ENCODE data around the gene PPP1R2. TPM values are rescaled to one million over a fixed set of nuclear protein-coding genes. Genes with fewer than 3 reads are reported as not detected.

PPP1R2 gene
- total and polyA plus RNA-seq, 10 donors: 30.7 to 168 (median 61.2) TPM

DNA sequence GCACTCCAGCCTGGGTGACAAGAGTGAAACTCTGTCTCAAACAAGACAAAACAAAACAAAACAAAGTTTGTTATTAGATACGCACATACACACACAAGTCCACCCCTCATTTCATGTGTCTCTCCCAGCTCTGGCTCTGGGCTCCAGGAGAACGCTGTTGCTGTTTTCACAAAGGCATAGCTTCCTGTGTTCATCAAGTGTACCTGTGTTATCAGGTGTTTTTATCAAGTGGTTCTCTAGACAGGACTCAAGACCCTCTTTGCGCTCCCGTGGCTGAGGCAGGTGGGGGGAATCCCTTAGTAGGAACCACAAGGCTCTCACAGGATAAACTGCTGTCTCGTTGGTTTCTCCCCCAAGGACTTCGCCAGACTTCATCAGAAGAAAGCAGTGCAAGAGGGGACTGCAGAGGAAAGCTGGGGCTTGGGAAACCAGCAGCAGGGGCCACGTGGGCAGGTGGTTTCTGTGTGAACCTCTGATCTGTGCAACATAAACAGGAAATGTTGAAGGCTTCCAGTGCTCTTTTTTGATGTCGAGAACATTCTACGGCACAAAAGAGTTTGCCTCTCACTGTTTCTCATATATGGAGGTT, 6.9 kb upstream of the PPP1R2 start:
- H3K4me3 ChIP-seq: peak overlapping the region in 2 of 8 donors; percentile 6 to 53
- H3K27ac ChIP-seq: peak overlapping the region; percentile 44 to 91 (median 82)
- DNase-seq: peak; percentile 93
- H3K4me1 ChIP-seq: peaks cover 11 to 72% (median 56%) of the 10 kb centered on the region in 6 donors
- no peaks in the 10 kb centered on the region for H3K36me3 ChIP-seq
- H3K27me3 ChIP-seq (replicated peaks in 1 of 7): no peaks in the 10 kb centered on the region
- TF ChIP-seq, protein P1, sequence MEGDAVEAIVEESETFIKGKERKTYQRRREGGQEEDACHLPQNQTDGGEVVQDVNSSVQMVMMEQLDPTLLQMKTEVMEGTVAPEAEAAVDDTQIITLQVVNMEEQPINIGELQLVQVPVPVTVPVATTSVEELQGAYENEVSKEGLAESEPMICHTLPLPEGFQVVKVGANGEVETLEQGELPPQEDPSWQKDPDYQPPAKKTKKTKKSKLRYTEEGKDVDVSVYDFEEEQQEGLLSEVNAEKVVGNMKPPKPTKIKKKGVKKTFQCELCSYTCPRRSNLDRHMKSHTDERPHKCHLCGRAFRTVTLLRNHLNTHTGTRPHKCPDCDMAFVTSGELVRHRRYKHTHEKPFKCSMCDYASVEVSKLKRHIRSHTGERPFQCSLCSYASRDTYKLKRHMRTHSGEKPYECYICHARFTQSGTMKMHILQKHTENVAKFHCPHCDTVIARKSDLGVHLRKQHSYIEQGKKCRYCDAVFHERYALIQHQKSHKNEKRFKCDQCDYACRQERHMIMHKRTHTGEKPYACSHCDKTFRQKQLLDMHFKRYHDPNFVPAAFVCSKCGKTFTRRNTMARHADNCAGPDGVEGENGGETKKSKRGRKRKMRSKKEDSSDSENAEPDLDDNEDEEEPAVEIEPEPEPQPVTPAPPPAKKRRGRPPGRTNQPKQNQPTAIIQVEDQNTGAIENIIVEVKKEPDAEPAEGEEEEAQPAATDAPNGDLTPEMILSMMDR (IDR thresholded peaks at IDR 0.05 in 8 of 11, conservative IDR thresholded peaks at IDR 0.05 in 3 of 11): no peak
- no peak for TF ChIP-seq POLR2A (IDR thresholded peaks at IDR 0.05)
- peak in 2 of 3 donors; percentile 48 to 72 for TF ChIP-seq POLR2AphosphoS5 (IDR thresholded peaks at IDR 0.05)
- intact Hi-C loops (cut with DNase I; ENCODE audit: low total_unique reads): loop anchor here (10.0 kb wide), 1 partner anchor 365 kb away; no protein-coding TSS in a partner anchor
- 17 to 32% (median 25%) methylated on average over 9 of the region's 9 CpGs for WGBS, 5 donors
- no peaks in the 10 kb centered on the region for H3K9me3 ChIP-seq

DNA sequence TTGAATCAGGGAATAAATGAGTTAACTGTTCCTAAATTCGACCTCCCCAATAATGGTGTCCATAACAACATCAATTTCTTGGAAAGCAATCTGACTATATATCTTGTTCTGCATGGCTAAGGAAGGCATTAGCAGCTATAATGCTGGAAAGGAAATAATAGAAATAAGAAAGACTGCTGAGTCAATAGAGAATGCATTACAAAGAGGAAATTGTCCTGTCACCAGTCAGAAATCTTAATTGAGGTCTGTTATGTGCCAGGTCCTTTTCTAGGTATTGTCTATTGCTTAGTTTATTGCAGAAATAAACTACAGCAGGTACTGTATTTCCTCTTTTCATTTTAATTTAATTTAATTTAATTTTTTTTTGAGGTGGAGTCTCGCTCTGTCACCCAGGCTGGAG, 5.9 kb upstream of the PPP1R2 start:
- H3K27me3 ChIP-seq (replicated peaks in 1 of 7): no peaks in the 10 kb centered on the region
- no peaks in the 10 kb centered on the region for H3K9me3 ChIP-seq
- TF ChIP-seq POLR2A (IDR thresholded peaks at IDR 0.05) (no peak), POLR2AphosphoS5 (IDR thresholded peaks at IDR 0.05) (no peak)
- TF ChIP-seq, protein P1 (IDR thresholded peaks at IDR 0.05 in 8 of 11, conservative IDR thresholded peaks at IDR 0.05 in 3 of 11): no peak
- H3K36me3 ChIP-seq: no peaks in the 10 kb centered on the region
- peaks cover 19 to 82% (median 67%) of the 10 kb centered on the region in 6 donors for H3K4me1 ChIP-seq
- H3K4me3 ChIP-seq: no peak overlapping the region
- intact Hi-C loops (cut with DNase I; ENCODE audit: low total_unique reads): no loop called here
- WGBS, 5 donors: 40 to 51% (median 47%) methylated on average over 2 of the region's 2 CpGs
- DNase-seq: no peak
- H3K27ac ChIP-seq: peak overlapping the region in 7 of 8 donors; percentile 16 to 91 (median 82)

DNA sequence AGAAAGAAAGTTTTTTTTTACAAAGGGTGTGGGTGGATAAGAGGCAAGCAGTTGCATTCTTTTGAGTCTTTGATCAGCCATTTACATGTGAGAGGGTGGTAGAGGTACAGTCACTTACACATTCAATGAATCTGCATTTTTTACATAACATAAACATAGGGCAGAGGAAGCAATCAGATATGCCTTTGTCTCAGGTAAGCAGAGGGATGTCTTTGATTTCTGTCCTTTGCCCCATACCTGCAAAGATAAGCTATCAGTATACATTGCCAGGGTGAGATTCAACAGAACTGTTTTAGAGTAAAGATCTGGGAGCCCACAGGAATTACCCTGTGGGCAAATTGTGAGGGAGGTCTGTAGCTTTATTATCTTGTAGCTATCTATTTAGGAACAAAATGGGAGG, 5.4 kb upstream of the PPP1R2 start:
- no peak for DNase-seq
- TF ChIP-seq POLR2AphosphoS5 (IDR thresholded peaks at IDR 0.05) (no peak), POLR2A (IDR thresholded peaks at IDR 0.05) (no peak)
- TF ChIP-seq, protein P1 (IDR thresholded peaks at IDR 0.05 in 8 of 11, conservative IDR thresholded peaks at IDR 0.05 in 3 of 11): no peak
- Histone ChIP-seq H3K4me1 (peaks cover 24 to 87% (median 71%) of the 10 kb centered on the region in 6 donors), H3K36me3 (no peaks in the 10 kb centered on the region), H3K9me3 (no peaks in the 10 kb centered on the region), H3K27ac (peak overlapping the region in 4 of 8 donors; percentile 75 to 91 (median 84)), H3K4me3 (no peak overlapping the region), H3K27me3 (replicated peaks in 1 of 7) (no peaks in the 10 kb centered on the region)
- intact Hi-C loops (cut with DNase I; ENCODE audit: low total_unique reads): no loop called here

DNA sequence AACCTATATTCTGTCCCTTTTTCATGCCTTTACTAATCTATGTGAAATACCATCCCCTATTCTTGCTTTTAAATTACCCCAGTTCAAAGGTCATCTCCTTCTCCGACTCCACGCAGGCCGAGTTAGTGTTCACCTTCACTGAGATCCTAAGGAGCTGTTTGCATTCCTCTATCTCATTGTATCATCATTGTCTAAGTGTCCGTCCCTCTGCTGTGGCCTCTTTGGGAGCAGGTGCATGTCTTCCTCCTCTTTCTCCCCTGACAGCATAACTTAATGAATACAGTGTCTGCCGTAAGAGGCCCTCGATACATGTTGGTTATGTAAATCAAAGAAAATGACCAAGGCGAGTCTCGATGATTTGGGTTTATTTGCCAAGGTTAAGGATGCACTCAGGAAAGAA, 4.9 kb upstream of the PPP1R2 start:
- 86 to 90% (median 88%) methylated on average over 8 of the region's 8 CpGs for WGBS, 5 donors
- H3K36me3 ChIP-seq: no peaks in the 10 kb centered on the region
- H3K9me3 ChIP-seq: no peaks in the 10 kb centered on the region
- H3K4me1 ChIP-seq: peaks cover 24 to 88% (median 71%) of the 10 kb centered on the region in 6 donors
- no peak for DNase-seq
- peak overlapping the region in 2 of 8 donors; percentile 85 to 91 for H3K27ac ChIP-seq
- intact Hi-C loops (cut with DNase I; ENCODE audit: low total_unique reads): no loop called here
- TF ChIP-seq, protein P1 (IDR thresholded peaks at IDR 0.05 in 8 of 11, conservative IDR thresholded peaks at IDR 0.05 in 3 of 11): no peak
- no peak for TF ChIP-seq POLR2A (IDR thresholded peaks at IDR 0.05)
- TF ChIP-seq POLR2AphosphoS5 (IDR thresholded peaks at IDR 0.05): no peak
- no peaks in the 10 kb centered on the region for H3K27me3 ChIP-seq (replicated peaks in 1 of 7)
- no peak overlapping the region for H3K4me3 ChIP-seq

Data from spleen (tissue), 11 donors.